Central memory CD8-positive, alpha-beta T cell (primary cell): ENCODE measurements around the gene ITPKC.

Experiments used
- ATAC-seq: fragments of 150-1000 bp; cut with Tn5 transposase; replicated peaks from 2 replicates; pipeline ENCODE4 v1.10.0; 2022; ENCODE audit warnings: mild to moderate bottlenecking, moderate FRiP score, moderate number of reproducible peaks; ENCODE audit not compliant: poor library complexity, severe bottlenecking; ENCODE audit errors: extremely low read depth
- DNase-seq, 2 donors: peaks; one replicate each; pipeline ENCODE4 v3.0.0; 2021; ENCODE audit warnings: low spot score in 2 of 2
- H3K27ac Mint-ChIP-seq: one replicate; pipeline ENCODE4 v1.8.0; 2022; ENCODE audit warnings: low read depth, mild to moderate bottlenecking, moderate library complexity, mixed read lengths
- H3K27me3 Mint-ChIP-seq: one replicate; pipeline ENCODE4 v1.8.0; 2022; ENCODE audit warnings: mixed read lengths
- H3K36me3 Mint-ChIP-seq: one replicate; pipeline ENCODE4 v1.8.0; 2022; ENCODE audit warnings: mild to moderate bottlenecking, moderate library complexity, mixed read lengths; ENCODE audit not compliant: insufficient read depth
- H3K4me1 Mint-ChIP-seq: one replicate; pipeline ENCODE4 v1.8.0; 2022; ENCODE audit warnings: mixed read lengths
- H3K4me3 Mint-ChIP-seq: one replicate; pipeline ENCODE4 v1.8.0; 2022; ENCODE audit warnings: mild to moderate bottlenecking, moderate library complexity, mixed read lengths
- H3K9me3 Mint-ChIP-seq: one replicate; pipeline ENCODE4 v1.8.0; 2022; ENCODE audit warnings: mixed read lengths

The ITPKC gene

DNA sequence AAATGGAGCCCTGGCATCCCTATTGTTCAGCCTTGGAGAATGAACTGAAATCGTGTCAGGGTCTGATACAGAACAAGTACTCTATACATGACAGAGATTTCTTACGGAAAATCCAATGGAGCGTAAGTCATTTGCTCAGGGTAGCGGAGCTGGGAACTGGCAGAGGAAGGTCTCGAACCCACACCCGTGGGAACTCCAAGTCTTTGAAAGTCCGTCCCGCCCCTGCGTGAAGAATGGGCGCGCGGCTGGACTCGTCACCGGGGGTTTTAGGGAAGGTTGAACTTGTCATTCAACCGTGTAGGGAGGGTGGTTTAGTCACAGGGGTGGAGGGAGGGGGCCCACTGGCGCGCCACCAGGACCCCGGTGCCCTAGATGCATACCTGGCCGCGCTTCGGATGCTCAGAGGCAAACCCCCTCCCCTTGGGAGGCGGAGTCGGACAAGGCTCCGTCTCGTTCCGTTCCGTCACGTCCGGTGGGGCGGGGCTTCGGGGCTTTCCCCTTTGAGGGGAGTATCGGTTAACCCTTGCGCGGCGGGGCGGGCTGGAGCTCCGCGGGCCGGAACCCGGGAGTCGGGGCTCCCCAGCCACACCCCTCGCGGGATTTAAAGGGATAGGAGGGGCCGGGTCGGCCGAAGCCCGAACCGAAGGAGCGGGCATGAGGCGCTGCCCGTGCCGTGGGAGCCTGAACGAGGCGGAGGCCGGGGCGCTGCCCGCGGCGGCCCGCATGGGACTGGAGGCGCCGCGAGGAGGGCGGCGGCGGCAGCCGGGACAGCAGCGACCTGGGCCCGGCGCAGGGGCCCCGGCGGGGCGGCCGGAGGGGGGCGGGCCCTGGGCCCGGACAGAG is at the start of gene ITPKC, which contains the start of gene COQ8B:
Gene ITPKC (plus strand): TSS at position 631 of the 843 bp plus-strand sequence. CDS start 24 bp downstream, at position 655.
Gene COQ8B (minus strand): TSS at position 405 of the 843 bp plus-strand sequence. CDS start 2,254 bp downstream, outside the sequence.
- ATAC-seq: peak; percentile 74
- peak within 1 kb of the TSS; percentile 84 for H3K4me3 Mint-ChIP-seq
- H3K27me3 Mint-ChIP-seq: no peaks in the 10 kb centered on the region
- DNase-seq: peak; percentile 99
- H3K9me3 Mint-ChIP-seq: no peaks in the 10 kb centered on the region
- peaks cover 65% of the 10 kb centered on the region for H3K4me1 Mint-ChIP-seq
- peak within 1 kb of the TSS; percentile 95 for H3K27ac Mint-ChIP-seq
- H3K36me3 Mint-ChIP-seq: peaks cover 37% of the 10 kb centered on the region

GRCh38 chr19:40667602-40668001 is 49.3 kb upstream of the ITPKC start:
- H3K27me3 Mint-ChIP-seq: no peaks in the 10 kb centered on the region
- no peaks in the 10 kb centered on the region for H3K9me3 Mint-ChIP-seq
- no peak overlapping the region for H3K4me3 Mint-ChIP-seq
- no peak overlapping the region for H3K27ac Mint-ChIP-seq
- no peak for ATAC-seq
- peaks cover 3% of the 10 kb centered on the region for H3K36me3 Mint-ChIP-seq
- DNase-seq: no peak
- peaks cover 12% of the 10 kb centered on the region for H3K4me1 Mint-ChIP-seq

DNA sequence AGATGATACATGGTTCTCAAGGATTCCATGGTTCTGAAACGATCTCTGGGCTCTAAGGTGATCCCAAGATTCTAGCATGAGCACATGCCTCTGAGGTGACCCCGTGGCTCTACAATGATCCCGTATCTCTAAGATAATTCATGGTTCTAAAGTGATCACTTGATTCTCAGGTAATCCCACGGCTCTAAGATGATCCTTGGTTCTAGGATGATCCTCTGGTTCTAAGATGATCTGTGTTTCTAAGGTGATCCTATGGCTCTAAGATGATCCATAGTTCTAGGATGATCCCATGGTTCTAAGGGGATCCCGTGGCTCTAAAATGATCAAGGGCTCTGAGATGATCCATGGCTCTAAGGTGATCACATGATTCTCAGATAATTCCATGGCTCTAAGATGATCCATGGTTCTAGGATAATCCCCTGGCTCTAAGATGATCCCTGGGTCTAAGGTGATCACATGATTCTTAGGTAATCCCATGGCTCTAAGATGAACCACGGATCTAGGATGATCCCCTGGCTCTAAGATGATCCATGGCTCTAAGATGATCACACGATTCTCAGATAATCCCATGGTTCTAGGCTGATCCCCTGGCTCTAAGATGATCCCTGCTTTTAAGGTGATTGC is 47.8 kb upstream of the ITPKC start:
- no peaks in the 10 kb centered on the region for H3K27me3 Mint-ChIP-seq
- no peaks in the 10 kb centered on the region for H3K4me1 Mint-ChIP-seq
- peaks cover 1% of the 10 kb centered on the region for H3K36me3 Mint-ChIP-seq
- H3K4me3 Mint-ChIP-seq: no peak overlapping the region
- no peak overlapping the region for H3K27ac Mint-ChIP-seq
- H3K9me3 Mint-ChIP-seq: no peaks in the 10 kb centered on the region
- no peak for ATAC-seq
- DNase-seq: no peak

DNA sequence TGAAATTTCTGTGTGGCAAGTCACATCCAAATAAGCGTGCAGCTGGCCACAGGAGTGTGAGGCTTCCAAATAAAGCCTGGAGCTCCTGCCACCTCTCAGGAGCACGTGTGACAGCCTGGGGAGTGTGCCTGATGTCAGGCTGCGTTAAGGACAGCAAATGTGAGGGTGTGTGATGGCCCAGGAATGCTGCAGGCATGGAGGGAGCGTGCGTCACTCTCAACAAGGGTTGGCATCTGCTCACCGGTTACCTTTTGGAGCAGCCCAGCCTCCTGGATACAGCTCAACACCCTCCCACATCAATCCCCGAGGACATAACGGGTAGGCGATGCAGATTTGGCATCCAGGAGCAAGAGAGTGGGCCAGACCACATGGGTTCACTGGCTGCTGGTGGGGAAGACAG is 45.5 kb upstream of the ITPKC start:
- Mint-ChIP-seq H3K4me1 (no peaks in the 10 kb centered on the region), H3K27me3 (no peaks in the 10 kb centered on the region), H3K36me3 (peaks cover 1% of the 10 kb centered on the region), H3K27ac (no peak overlapping the region), H3K4me3 (no peak overlapping the region), H3K9me3 (no peaks in the 10 kb centered on the region)
- ATAC-seq (no peak), DNase-seq (no peak)

DNA sequence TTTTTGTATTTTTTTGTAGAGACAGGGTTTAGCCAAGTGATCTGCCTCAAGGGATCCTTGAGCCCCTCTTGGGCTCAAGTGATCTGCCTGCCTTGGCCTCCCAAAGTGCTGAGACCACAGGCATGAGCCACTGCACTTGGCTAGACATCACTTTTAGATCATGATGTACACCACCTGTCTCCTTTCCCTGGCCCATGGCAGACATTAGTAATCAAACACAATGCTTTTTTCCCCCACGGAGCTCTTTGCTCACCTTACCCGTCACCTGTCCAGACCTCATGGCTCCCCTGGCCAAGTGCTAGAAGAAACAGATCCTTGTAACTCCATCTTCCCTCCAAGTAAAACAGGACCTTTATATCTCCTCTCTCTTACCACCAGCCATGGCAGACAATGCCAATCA is 44.9 kb upstream of the ITPKC start:
- no peaks in the 10 kb centered on the region for H3K9me3 Mint-ChIP-seq
- DNase-seq (no peak), ATAC-seq (no peak)
- H3K27ac Mint-ChIP-seq: no peak overlapping the region
- no peaks in the 10 kb centered on the region for H3K4me1 Mint-ChIP-seq
- no peak overlapping the region for H3K4me3 Mint-ChIP-seq
- no peaks in the 10 kb centered on the region for H3K27me3 Mint-ChIP-seq
- H3K36me3 Mint-ChIP-seq: peaks cover 2% of the 10 kb centered on the region

GRCh38 chr19:40672573-40673299 is 44.2 kb upstream of the ITPKC start:
- Mint-ChIP-seq H3K27ac (no peak overlapping the region), H3K4me3 (no peak overlapping the region), H3K4me1 (no peaks in the 10 kb centered on the region), H3K27me3 (no peaks in the 10 kb centered on the region), H3K36me3 (peaks cover 7% of the 10 kb centered on the region), H3K9me3 (no peaks in the 10 kb centered on the region)
- ATAC-seq: no peak
- DNase-seq: no peak

- ATAC-seq: peak; percentile 73
- H3K9me3 Mint-ChIP-seq: no peaks in the 10 kb centered on the region
Observed at GRCh38 chr19:40673397-40673796, 43.5 kb upstream of the ITPKC start.

GRCh38 chr19:40674291-40674690 is 42.6 kb upstream of the ITPKC start:
- peaks cover 7% of the 10 kb centered on the region for H3K36me3 Mint-ChIP-seq
- DNase-seq (no peak), ATAC-seq (peak; percentile 32)
- no peaks in the 10 kb centered on the region for H3K27me3 Mint-ChIP-seq
- no peaks in the 10 kb centered on the region for H3K9me3 Mint-ChIP-seq
- no peak overlapping the region for H3K4me3 Mint-ChIP-seq
- H3K4me1 Mint-ChIP-seq: no peaks in the 10 kb centered on the region
- H3K27ac Mint-ChIP-seq: no peak overlapping the region

More at GRCh38 chr19:40673397-40673796, 43.5 kb upstream of the ITPKC start:
- Mint-ChIP-seq H3K4me1 (no peaks in the 10 kb centered on the region), H3K27me3 (no peaks in the 10 kb centered on the region), H3K36me3 (peaks cover 7% of the 10 kb centered on the region), H3K4me3 (no peak overlapping the region), H3K27ac (no peak overlapping the region)
- no peak for DNase-seq

DNA sequence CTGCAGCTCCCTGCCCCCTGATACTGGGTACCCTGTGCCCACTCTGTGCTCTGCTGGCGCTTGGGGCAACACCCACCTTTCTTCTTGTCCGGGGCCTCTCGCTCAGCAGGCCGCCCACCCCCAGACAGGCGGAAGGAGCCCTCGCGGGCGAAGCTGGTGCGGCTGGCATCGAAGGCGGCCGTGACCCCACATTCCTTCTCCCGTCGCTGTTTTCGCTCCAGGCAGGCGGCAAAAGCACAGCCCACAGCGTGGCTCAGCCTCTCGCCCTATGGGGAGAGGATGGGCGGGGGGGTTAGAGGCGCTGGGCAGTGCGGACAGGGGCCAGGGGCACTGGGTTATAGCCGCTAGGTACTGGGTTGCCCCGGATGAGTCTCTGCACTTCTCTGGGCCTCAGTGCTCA is 39.8 kb upstream of the ITPKC start:
- no peak for ATAC-seq
- Mint-ChIP-seq H3K4me1 (no peaks in the 10 kb centered on the region), H3K27ac (no peak overlapping the region), H3K36me3 (peaks cover 5% of the 10 kb centered on the region), H3K4me3 (no peak overlapping the region), H3K9me3 (no peaks in the 10 kb centered on the region), H3K27me3 (no peaks in the 10 kb centered on the region)
- no peak for DNase-seq

DNA sequence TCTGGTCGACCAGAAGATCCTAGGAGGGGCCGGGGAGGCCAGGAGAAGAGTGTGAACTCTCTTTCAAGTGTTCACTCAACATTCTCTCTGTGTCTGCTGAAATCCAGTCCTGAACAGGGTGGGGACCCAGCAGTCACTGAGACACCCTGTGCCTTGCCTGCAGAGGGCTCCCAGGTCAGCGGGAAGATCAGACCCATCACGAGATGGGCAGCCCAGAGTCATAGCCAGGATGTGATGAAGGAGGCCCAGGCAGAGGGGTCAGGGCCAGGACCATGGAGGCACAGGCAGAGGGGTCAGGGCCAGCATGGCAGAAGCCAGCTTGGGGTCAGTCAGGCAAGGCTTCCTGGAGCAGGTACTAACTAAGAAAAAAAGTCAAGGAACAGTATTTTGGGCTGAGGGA is 35.9 kb upstream of the ITPKC start:
- Mint-ChIP-seq H3K4me3 (no peak overlapping the region), H3K27ac (no peak overlapping the region), H3K9me3 (no peaks in the 10 kb centered on the region), H3K36me3 (peaks cover 5% of the 10 kb centered on the region), H3K4me1 (no peaks in the 10 kb centered on the region), H3K27me3 (no peaks in the 10 kb centered on the region)
- DNase-seq (no peak), ATAC-seq (no peak)

GRCh38 chr19:40682431-40682964 is 34.4 kb upstream of the ITPKC start:
- Mint-ChIP-seq H3K27me3 (no peaks in the 10 kb centered on the region), H3K4me3 (no peak overlapping the region), H3K9me3 (no peaks in the 10 kb centered on the region), H3K27ac (no peak overlapping the region), H3K36me3 (peaks cover 1% of the 10 kb centered on the region), H3K4me1 (no peaks in the 10 kb centered on the region)
- ATAC-seq: no peak
- DNase-seq: no peak

- Mint-ChIP-seq H3K36me3 (no peaks in the 10 kb centered on the region), H3K4me3 (no peak overlapping the region), H3K27me3 (no peaks in the 10 kb centered on the region), H3K9me3 (no peaks in the 10 kb centered on the region), H3K27ac (no peak overlapping the region), H3K4me1 (no peaks in the 10 kb centered on the region)
- ATAC-seq (no peak), DNase-seq (no peak)
Observed at GRCh38 chr19:40683437-40683836, 33.5 kb upstream of the ITPKC start.
